ENCODE measurements around the gene CACNG6. TPM values are rescaled to one million over a fixed set of nuclear protein-coding genes. Genes with fewer than 3 reads are reported as not detected.
"Not testable (repeated sequence)": the region's sequence is repeated elsewhere in the genome, so short reads cannot be mapped to it uniquely, and the experiment has no call there.

CACNG6 gene
- total RNA-seq, 3 donors from 2014 or later = not detected

DNA sequence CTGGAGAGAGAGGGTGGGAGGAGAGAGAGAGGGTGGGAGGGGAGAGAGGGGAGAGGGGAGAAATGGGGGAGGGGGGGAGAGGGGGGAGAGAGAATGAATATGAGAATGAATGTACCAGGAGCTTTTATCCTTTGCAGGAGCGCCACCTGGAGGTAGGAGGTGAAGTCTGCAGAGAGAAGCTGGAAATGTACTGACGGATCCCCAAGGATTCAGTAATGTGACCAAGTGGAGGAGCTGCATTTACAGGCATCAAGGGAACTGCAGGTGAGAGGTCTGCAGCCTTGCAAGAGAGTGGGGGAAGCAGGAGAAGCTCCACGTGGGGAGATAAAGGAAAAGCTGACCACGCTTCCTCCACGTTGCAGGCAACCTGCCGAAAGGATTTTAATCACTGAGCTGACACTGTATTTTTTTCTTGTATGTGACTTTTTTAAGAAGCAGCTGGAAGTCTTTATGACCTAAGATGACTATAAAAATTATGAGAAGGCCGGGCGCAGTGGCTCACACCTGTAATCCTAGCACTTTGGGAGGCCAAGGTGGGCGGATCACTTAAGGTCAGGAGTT, 38.6 kb downstream of the CACNG6 start:
- Mint-ChIP-seq H3K4me3 (no peak overlapping the region), H3K4me1 (ENCODE audit: low read depth) (no peaks in the 10 kb centered on the region), H3K9me3 (no peaks in the 10 kb centered on the region), H3K27me3 (ENCODE audit: low read depth) (peaks cover 30% of the 10 kb centered on the region), H3K36me3 (ENCODE audit: insufficient read depth) (no peaks in the 10 kb centered on the region)
- ATAC-seq (no peak), DNase-seq (peak; percentile 49)

DNA sequence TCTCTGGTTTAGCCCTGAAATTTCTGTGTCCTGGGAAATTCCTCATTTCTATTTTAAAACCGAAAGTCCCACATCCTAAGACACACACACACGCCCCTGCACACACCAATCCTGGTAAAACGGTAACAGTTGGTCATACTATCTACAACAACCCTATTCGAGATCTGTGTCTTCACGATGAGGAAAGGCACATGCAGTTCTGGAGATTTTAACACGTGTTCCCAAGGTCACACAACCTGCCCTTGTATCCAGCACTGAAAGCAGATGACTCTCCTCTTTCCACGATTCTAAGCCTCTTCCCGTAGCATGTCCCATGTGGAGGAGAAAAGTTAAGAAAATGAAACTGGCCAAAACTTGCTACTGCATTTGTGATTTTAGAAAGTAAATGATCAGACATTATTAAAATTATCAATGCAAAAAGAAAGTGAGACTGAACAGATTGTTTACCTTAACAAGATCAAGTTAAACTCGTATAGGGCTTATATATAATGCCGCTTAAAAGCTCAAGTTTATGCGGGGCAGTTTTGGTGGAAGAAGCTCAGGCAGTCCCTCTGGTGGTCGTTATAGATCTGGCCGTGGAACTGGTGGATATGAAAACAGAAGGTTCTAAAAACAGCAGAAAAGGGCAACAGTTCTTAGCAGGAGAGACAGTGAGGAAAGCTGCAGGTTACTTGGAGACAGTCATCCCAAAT, 39.6 kb downstream of the CACNG6 start:
- no peak for DNase-seq
- no peak for ATAC-seq
- H3K4me3 Mint-ChIP-seq = no peak overlapping the region
- H3K9me3 Mint-ChIP-seq = no peaks in the 10 kb centered on the region
- H3K36me3 Mint-ChIP-seq (ENCODE audit: insufficient read depth) = no peaks in the 10 kb centered on the region
- H3K4me1 Mint-ChIP-seq (ENCODE audit: low read depth) = no peaks in the 10 kb centered on the region
- H3K27me3 Mint-ChIP-seq (ENCODE audit: low read depth) = peaks cover 32% of the 10 kb centered on the region

DNA sequence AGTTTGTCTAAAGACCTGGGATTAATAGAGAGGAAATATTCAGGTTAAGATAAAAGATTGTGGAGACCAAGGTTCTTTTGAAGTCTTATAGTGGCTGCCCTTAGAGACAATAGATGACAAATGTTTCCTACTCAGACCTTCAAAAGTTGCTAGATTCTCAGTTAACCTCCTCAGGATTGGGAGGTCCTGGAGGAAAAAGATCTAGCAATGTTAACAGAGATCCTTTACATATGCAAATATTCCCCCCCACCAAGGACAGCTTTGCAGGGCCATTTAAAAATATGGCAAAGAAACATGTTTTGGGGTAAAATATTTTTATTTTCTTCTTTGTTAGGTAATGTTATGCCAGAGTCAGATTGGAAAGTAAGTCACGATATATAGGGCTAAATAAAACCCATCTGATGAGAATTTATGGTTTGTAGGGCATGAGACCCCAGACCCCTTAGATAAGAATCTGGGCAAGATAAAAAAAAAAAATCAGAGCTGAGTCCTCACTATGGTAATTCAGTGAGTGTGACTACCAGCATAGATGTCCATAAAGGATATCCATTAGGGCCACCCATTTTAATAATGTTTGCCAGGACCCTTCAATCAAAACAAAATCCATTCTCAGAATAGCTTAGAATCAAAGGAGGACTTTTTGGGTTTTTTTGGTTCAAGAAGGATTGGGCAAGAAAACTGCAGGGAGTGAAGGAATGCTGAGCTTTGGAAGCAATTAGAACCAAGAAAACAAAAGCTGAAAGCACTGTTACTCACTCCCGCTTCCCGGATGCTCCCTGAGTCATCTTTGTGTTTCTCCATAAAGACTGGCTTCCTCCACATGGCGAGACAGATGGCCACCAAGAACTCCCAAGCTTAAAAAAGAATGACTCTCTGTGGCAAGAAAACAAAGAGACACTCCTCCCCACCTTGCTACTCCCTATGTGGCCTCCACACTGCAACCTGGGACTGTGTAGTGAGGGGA, 44.1 kb downstream of the CACNG6 start:
- Mint-ChIP-seq H3K4me1 (ENCODE audit: low read depth) (no peaks in the 10 kb centered on the region), H3K36me3 (ENCODE audit: insufficient read depth) (no peaks in the 10 kb centered on the region), H3K4me3 (no peak overlapping the region), H3K27me3 (ENCODE audit: low read depth) (peaks cover 28% of the 10 kb centered on the region), H3K9me3 (no peaks in the 10 kb centered on the region)
- no peak for ATAC-seq
- DNase-seq = no peak

DNA sequence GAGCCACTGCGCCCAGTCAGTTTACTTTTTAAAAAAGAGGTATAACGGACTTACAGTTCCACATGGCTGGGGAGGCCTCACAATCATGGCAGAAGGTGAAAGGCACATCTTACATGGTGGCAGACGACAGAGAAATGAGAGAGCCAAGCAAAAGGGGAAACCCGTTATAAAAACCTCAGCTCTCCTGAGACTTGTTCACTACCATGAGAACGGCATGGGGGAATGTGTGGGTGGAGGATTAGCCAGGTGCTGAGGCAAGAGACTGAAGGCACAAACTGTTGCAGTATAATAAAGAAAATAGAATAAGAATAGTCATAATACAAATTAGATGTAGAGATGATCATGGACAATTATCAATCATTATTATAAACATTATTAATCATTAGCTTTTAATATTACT, 45.1 kb downstream of the CACNG6 start:
- peaks cover 22% of the 10 kb centered on the region for H3K27me3 Mint-ChIP-seq (ENCODE audit: low read depth)

DNA sequence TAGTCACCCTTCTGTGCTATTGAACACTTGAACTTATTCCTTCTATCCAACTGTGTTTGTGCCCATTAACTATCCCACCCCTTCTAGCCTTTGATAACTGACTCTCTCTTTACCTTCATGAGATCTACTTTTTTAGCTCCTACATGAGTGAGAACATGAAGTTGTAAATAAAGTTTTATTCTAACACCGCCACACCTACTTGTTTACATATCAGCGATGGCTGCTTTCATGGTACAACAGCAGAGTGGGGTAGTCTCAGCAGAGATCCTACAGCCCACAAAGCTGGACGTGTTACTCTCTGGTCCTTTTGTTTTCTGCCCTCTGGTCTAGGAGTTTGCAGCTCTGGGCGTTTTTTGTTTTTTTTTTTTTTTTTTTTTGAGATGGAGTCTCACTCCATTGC, 48.6 kb downstream of the CACNG6 start:
- Mint-ChIP-seq H3K27me3 (ENCODE audit: low read depth) (peaks cover 24% of the 10 kb centered on the region), H3K4me3 (no peak overlapping the region), H3K36me3 (ENCODE audit: insufficient read depth) (no peaks in the 10 kb centered on the region), H3K4me1 (ENCODE audit: low read depth) (no peaks in the 10 kb centered on the region), H3K9me3 (no peaks in the 10 kb centered on the region)
- ATAC-seq = no peak
- DNase-seq = no peak

More for the DNA sequence above, 45.1 kb downstream of the CACNG6 start:
- not testable (repeated sequence) for H3K36me3 Mint-ChIP-seq (ENCODE audit: insufficient read depth); DNase-seq; H3K4me1 Mint-ChIP-seq (ENCODE audit: low read depth); ATAC-seq; H3K9me3 Mint-ChIP-seq; H3K4me3 Mint-ChIP-seq

DNA sequence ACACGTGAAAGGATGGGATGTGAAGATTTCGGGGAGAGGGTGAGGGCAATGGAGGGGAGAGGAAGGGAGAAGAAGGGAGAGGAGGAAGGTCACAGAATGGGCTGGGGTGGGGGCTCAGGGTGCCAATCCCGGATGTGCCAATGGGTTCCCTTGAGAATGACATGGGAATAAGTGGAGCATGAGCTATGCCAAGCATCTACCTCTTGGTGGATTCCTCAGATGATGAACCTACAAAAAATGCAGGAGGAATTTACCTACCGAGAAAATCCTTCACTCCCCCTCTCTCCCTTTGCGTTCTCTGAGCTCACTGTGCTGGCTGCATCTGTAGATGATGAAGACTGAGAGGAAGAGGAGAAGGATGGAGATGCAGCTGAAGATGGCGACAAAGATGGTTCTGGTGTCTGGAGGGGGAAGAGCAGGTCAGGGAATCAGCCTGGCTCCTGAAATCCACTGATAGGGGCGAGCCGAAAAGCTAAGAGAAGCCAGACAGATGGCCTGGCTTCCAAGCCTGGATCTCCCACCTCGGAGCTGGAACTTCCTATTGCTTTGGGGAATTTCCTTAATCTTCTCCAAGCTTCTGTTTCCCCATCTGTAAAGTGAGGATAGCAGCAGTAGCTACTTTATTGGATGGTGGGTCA, 50.7 kb downstream of the CACNG6 start:
- Mint-ChIP-seq H3K4me3 (no peak overlapping the region), H3K36me3 (ENCODE audit: insufficient read depth) (no peaks in the 10 kb centered on the region), H3K9me3 (no peaks in the 10 kb centered on the region), H3K4me1 (ENCODE audit: low read depth) (no peaks in the 10 kb centered on the region), H3K27me3 (ENCODE audit: low read depth) (peaks cover 30% of the 10 kb centered on the region)
- no peak for ATAC-seq
- no peak for DNase-seq

DNA sequence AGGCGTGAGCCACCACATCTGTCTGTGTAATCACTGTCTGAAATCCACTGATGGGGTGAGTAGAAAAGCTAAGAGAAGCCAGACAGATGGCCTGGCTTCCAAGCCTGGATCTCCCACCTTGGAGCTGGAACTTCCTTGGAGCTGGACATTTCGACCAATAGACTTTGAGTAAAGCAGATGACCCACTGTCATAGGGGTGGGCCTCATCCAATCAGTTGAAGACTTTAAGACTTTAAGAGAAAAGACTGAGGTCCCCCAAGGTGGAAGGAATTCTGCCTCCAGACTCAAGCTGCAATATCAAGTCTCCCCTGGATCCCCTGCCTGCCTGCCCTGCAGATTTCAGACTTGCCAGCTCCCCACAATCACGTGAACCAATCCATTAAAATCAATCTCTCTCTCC, 51.6 kb downstream of the CACNG6 start:
- ATAC-seq = no peak
- no peaks in the 10 kb centered on the region for H3K4me1 Mint-ChIP-seq (ENCODE audit: low read depth)
- H3K4me3 Mint-ChIP-seq = no peak overlapping the region
- H3K36me3 Mint-ChIP-seq (ENCODE audit: insufficient read depth) = no peaks in the 10 kb centered on the region
- H3K9me3 Mint-ChIP-seq = no peaks in the 10 kb centered on the region
- peaks cover 26% of the 10 kb centered on the region for H3K27me3 Mint-ChIP-seq (ENCODE audit: low read depth)
- no peak for DNase-seq

DNA sequence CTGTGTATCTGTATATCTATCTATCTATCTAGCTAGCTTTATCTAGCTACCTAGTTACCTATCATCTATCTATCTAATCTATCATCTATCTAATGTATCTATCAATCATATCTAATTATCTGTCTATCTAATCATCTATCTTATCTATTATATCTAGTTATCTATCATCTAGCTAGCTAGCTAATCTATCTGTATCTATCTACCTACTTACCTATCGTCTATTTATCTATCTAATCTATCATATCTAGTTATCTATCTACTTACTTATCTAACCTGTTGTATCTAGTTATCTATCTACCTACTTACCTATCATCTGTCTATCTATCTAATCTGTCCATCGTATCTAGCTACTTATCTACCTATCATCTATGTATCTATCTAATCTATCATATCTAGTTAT, 54.3 kb downstream of the CACNG6 start:
- Mint-ChIP-seq H3K4me1 (ENCODE audit: low read depth) (no peaks in the 10 kb centered on the region), H3K4me3 (no peak overlapping the region), H3K27me3 (ENCODE audit: low read depth) (peaks cover 26% of the 10 kb centered on the region), H3K36me3 (ENCODE audit: insufficient read depth) (no peaks in the 10 kb centered on the region), H3K9me3 (peaks cover 7% of the 10 kb centered on the region)
- no peak for DNase-seq
- no peak for ATAC-seq

DNA sequence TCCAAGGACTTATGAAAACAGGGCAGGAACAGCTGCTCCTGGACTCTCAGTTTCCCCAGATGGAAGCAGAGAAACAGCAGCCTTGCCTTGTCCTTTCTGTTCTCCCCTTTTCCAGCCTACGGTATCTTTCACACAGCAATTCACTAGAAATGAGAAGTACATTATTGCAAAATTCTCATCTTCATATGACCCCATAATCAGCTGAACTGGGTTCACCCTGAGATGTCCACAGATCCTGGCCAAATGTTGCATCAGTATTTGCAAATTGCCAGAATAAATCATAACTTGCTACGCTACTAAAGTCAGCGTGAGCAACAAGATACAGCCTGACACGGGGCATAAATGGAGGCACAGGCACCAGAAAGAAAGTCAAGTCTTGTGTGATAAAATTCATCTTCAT, 56.2 kb downstream of the CACNG6 start:
- Mint-ChIP-seq H3K27me3 (ENCODE audit: low read depth) (peaks cover 20% of the 10 kb centered on the region), H3K36me3 (ENCODE audit: insufficient read depth) (no peaks in the 10 kb centered on the region), H3K4me1 (ENCODE audit: low read depth) (no peaks in the 10 kb centered on the region), H3K4me3 (no peak overlapping the region), H3K9me3 (peaks cover 7% of the 10 kb centered on the region)
- no peak for ATAC-seq
- DNase-seq = no peak

Other genes starting within 250 kb of the CACNG6 start
- gene NLRP12, start 167.3 kb upstream of the CACNG6 start, total RNA-seq = not detected
- 10 to 100 TPM; 11.3 to 12.0 (median 11.6) TPM for gene MYADM, start 123.8 kb upstream of the CACNG6 start, total RNA-seq
- not detected for gene PRKCG, start 109.4 kb upstream of the CACNG6 start, total RNA-seq
- gene CACNG7, start 82.4 kb upstream of the CACNG6 start, total RNA-seq = not detected
- gene CACNG8, start 28.7 kb upstream of the CACNG6 start, total RNA-seq = not detected
- gene VSTM1, start 72.3 kb downstream of the CACNG6 start, total RNA-seq = not detected
- not detected for gene TARM1, start 89.7 kb downstream of the CACNG6 start, total RNA-seq
- under 1 TPM in 1 of 3 donors, not detected in 2; 0.11 TPM for gene OSCAR, start 109.2 kb downstream of the CACNG6 start, total RNA-seq
- gene NDUFA3, start 111.2 kb downstream of the CACNG6 start, total RNA-seq = 100 to 1,000 TPM; 118 to 170 (median 140) TPM
- gene TFPT, start 124.0 kb downstream of the CACNG6 start, total RNA-seq = 10 to 100 TPM; 32.1 to 33.8 (median 33.0) TPM
- gene PRPF31, start 124.1 kb downstream of the CACNG6 start, total RNA-seq = 100 to 1,000 TPM; 154 to 180 (median 161) TPM
- gene CNOT3, start 146.1 kb downstream of the CACNG6 start, total RNA-seq = 100 to 1,000 TPM in 2 of 3 donors, 10 to 100 TPM in 1; 90.8 to 102 (median 100) TPM
- 1 to 10 TPM; 5.6 to 9.7 (median 9.2) TPM for gene LENG1, start 168.1 kb downstream of the CACNG6 start, total RNA-seq
- under 1 TPM; 0.63 to 0.98 (median 0.79) TPM for gene TMC4, start 181.5 kb downstream of the CACNG6 start, total RNA-seq
- gene MBOAT7, start 197.9 kb downstream of the CACNG6 start, total RNA-seq = 100 to 1,000 TPM in 2 of 3 donors, 10 to 100 TPM in 1; 96.3 to 122 (median 108) TPM
- gene TSEN34, start 199.7 kb downstream of the CACNG6 start, total RNA-seq = 10 to 100 TPM; 22.7 to 29.1 (median 25.9) TPM
- 1,000 to 10,000 TPM; 2,430 to 2,508 (median 2,489) TPM for gene RPS9, start 209.2 kb downstream of the CACNG6 start, total RNA-seq
- not detected for gene LILRB3, start 231.4 kb downstream of the CACNG6 start, total RNA-seq

All from activated T-cell treated with anti-CD3 and anti-CD28 coated beads, Interleukin-2, amount 50 U/mL, for 4 hours (primary cell).